GM19455 (cell line): Measurements from ENCODE around the gene NFATC2IP.
"Not testable (repeated sequence)": the region's sequence is repeated elsewhere in the genome, so short reads cannot be mapped to it uniquely, and the experiment has no call there.

Experiments
- ATAC-seq: cut with Tn5 transposase; IDR thresholded peaks from one replicate; pipeline ENCODE4 v1.9.1; 2021; ENCODE audit not compliant: unreplicated experiment

Gene NFATC2IP

GRCh38 chr16:28990375-28991040, 39.8 kb downstream of the NFATC2IP start:
- no peak for ATAC-seq

- ATAC-seq: no peak
Measured at GRCh38 chr16:28991687-28992086, 41.0 kb downstream of the NFATC2IP start.

- ATAC-seq: no peak
Measured at GRCh38 chr16:28992496-28992895, 41.8 kb downstream of the NFATC2IP start.

GRCh38 chr16:28998837-28999236, 48.1 kb downstream of the NFATC2IP start:
- ATAC-seq: no peak

GRCh38 chr16:28999577-28999976, 48.8 kb downstream of the NFATC2IP start:
- no peak for ATAC-seq

- no peak for ATAC-seq
Measured at GRCh38 chr16:29000019-29000418, 49.3 kb downstream of the NFATC2IP start.

GRCh38 chr16:29004496-29005139, 53.9 kb downstream of the NFATC2IP start:
- not testable (repeated sequence) for ATAC-seq

GRCh38 chr16:29007730-29008593, 57.2 kb downstream of the NFATC2IP start:
- ATAC-seq: no peak

GRCh38 chr16:29009050-29009837, 58.5 kb downstream of the NFATC2IP start:
- ATAC-seq: no peak

GRCh38 chr16:29009838-29010166, 59.1 kb downstream of the NFATC2IP start:
- no peak for ATAC-seq

GRCh38 chr16:29011112-29011511, 60.4 kb downstream of the NFATC2IP start:
- ATAC-seq: no peak

GRCh38 chr16:29011851-29012250, 61.1 kb downstream of the NFATC2IP start:
- ATAC-seq: no peak

- no peak for ATAC-seq
Measured at GRCh38 chr16:29012913-29013553, 62.3 kb downstream of the NFATC2IP start.

GRCh38 chr16:29014561-29015069, 63.9 kb downstream of the NFATC2IP start:
- ATAC-seq: no peak
